HG03039 (cell line): ENCODE results near the gene AMPD3.

Source experiments
- ATAC-seq: cut with Tn5 transposase; IDR thresholded peaks from one replicate; pipeline ENCODE4 v1.9.1; 2021; ENCODE audit warnings: mild to moderate bottlenecking, moderate library complexity; ENCODE audit not compliant: unreplicated experiment

Gene AMPD3

GRCh38 chr11:10454878-10455631, at the start of gene AMPD3:
AMPD3 (plus strand) TSS chr11:10455264; CDS start chr11:10461520, 6,256 bp downstream.
- peak; percentile 39 for ATAC-seq

- ATAC-seq, result no peak
These were observed 49.0 kb upstream of the AMPD3 start for GRCh38 chr11:10405865-10406592.

GRCh38 chr11:10407055-10407454, 48.0 kb upstream of the AMPD3 start:
- no peak for ATAC-seq

- no peak for ATAC-seq
These were observed 47.0 kb upstream of the AMPD3 start for GRCh38 chr11:10407749-10408685.

- no peak for ATAC-seq
These were observed 45.8 kb upstream of the AMPD3 start for GRCh38 chr11:10409207-10409661.

GRCh38 chr11:10410106-10410843, 44.8 kb upstream of the AMPD3 start:
- no peak for ATAC-seq

- no peak for ATAC-seq
These were observed 44.2 kb upstream of the AMPD3 start for GRCh38 chr11:10410844-10411200.

GRCh38 chr11:10412266-10412665, 42.8 kb upstream of the AMPD3 start:
- ATAC-seq, result no peak

GRCh38 chr11:10413268-10413667, 41.8 kb upstream of the AMPD3 start:
- ATAC-seq, result no peak

GRCh38 chr11:10414181-10414580, 40.9 kb upstream of the AMPD3 start:
- no peak for ATAC-seq

GRCh38 chr11:10414659-10415058, 40.4 kb upstream of the AMPD3 start:
- no peak for ATAC-seq

- ATAC-seq, result no peak
These were observed 39.2 kb upstream of the AMPD3 start for GRCh38 chr11:10415817-10416392.

- no peak for ATAC-seq
These were observed 36.7 kb upstream of the AMPD3 start for GRCh38 chr11:10418259-10418949.

- ATAC-seq, result no peak
These were observed 36.1 kb upstream of the AMPD3 start for GRCh38 chr11:10418950-10419310.

GRCh38 chr11:10426475-10426874, 28.6 kb upstream of the AMPD3 start:
- no peak for ATAC-seq

- no peak for ATAC-seq
These were observed 26.6 kb upstream of the AMPD3 start for GRCh38 chr11:10428453-10428852.

GRCh38 chr11:10429526-10429925, 25.5 kb upstream of the AMPD3 start:
- no peak for ATAC-seq

GRCh38 chr11:10432493-10432892, 22.6 kb upstream of the AMPD3 start:
- no peak for ATAC-seq

- no peak for ATAC-seq
These were observed 22.1 kb upstream of the AMPD3 start for GRCh38 chr11:10432971-10433370.

GRCh38 chr11:10436224-10436623, 18.8 kb upstream of the AMPD3 start:
- no peak for ATAC-seq
